Measurements from ENCODE around the gene IFITM5. TPM values are rescaled to one million over a fixed set of nuclear protein-coding genes. Genes with fewer than 3 reads are reported as not detected.

The IFITM5 gene
- total and polyA plus RNA-seq, 9 of the 15 experiments (the other 6 are each of a cell fraction or from before 2014, with no cell fraction given): 0.19 TPM; not detected in 8

- ChIA-PET POLR2A (interaction anchor here (0.6 to 1.1 kb wide), 2 partner anchors 11 to 194 kb away, joined by 3 to 4 read pairs; partner anchors contain the start of gene PTDSS2), CTCF (ENCODE audit: low intra/inter-chr PET ratio) (no interaction called here)
- Histone ChIP-seq H3K36me3 (ENCODE audit: control insufficient read depth, insufficient read depth, low read length) (peaks cover 32% of the 10 kb centered on the region), H3K4me3 (no peak overlapping the region), H4K20me1 (replicated peaks; ENCODE audit: control insufficient read depth, insufficient read depth, low read length) (no peaks in the 10 kb centered on the region), H3K27ac (ENCODE audit: extremely low read depth, low read depth, low read length) (no peak overlapping the region), H3K9me1 (ENCODE audit: control insufficient read depth, insufficient read depth, low read length) (no peaks in the 10 kb centered on the region), H3K4me1 (replicated peaks in 1 of 2; ENCODE audit: control insufficient read depth in 2 of 2, insufficient read depth in 2 of 2, low read length in 2 of 2) (peaks cover 13 to 19% of the 10 kb centered on the region in 2 experiments), H2AFZ (ENCODE audit: low read depth, low read length) (no peak overlapping the region), H3K9ac (ENCODE audit: insufficient read depth in 1 of 2, low read depth in 2 of 2, low read length in 2 of 2) (no peak overlapping the region), H3K79me2 (ENCODE audit: control insufficient read depth, insufficient read depth, low read length) (no peaks in the 10 kb centered on the region), H3K27me3 (ENCODE audit: control insufficient read depth in 2 of 2, insufficient read depth in 2 of 2, low read length in 2 of 2) (no peaks in the 10 kb centered on the region), H3K4me2 (ENCODE audit: insufficient read depth, low read length) (no peak overlapping the region), H3K9me3 (replicated peaks; ENCODE audit: control insufficient read depth, insufficient read depth, low read depth, low read length) (no peaks in the 10 kb centered on the region)
- no TSS peak for BruUV-seq (replicated peaks)
- no peak for DNase-seq (ENCODE audit: extremely low read depth in 1 of 4, low spot score in 3 of 4)
- intact Hi-C loops (cut with micrococcal nuclease) (no loop called here), in situ Hi-C loops (cut with MboI) (no loop called here)
- no peak for ATAC-seq
- whole genome bisulfite sequencing (ENCODE audit: insufficient coverage, low coverage, missing lambda C conversion rate): 84% methylated on average over 2 of the region's 2 CpGs
- no peak for FAIRE-seq
- TF ChIP-seq GABPB2 (CRISPR knock-in tag; conservative IDR thresholded peaks at IDR 0.05): no peak
- no peak for TF ChIP-seq HNRNPUL1 (IDR thresholded peaks at IDR 0.05; ENCODE audit: low read length)
- no peak for TF ChIP-seq PHB2 (IDR thresholded peaks at IDR 0.05; ENCODE audit: low read depth)
- no peak for TF ChIP-seq PRPF4 (IDR thresholded peaks at IDR 0.05; ENCODE audit: insufficient read depth, low read depth, low read length, poor library complexity, severe bottlenecking)
- TF ChIP-seq ELK1 (CRISPR knock-in tag; IDR thresholded peaks at IDR 0.05): no peak
- no peak for TF ChIP-seq ZNF507 (tag; conservative IDR thresholded peaks at IDR 0.05)
- TF ChIP-seq TCFL5 (CRISPR knock-in tag; conservative IDR thresholded peaks at IDR 0.05): no peak
- TF ChIP-seq EHMT2 (IDR thresholded peaks at IDR 0.05): peak; percentile 40; the same call in 1 of the 2 replicates
- no peak for TF ChIP-seq SNRNP70 (optimal IDR thresholded peaks at IDR 0.05; ENCODE audit: low read depth, low read length)
- TF ChIP-seq SOX6 (IDR thresholded peaks at IDR 0.05): no peak
- no peak for TF ChIP-seq HDAC6 (IDR thresholded peaks at IDR 0.05; ENCODE audit: low read depth, low read length)
- no peak for TF ChIP-seq ZBTB43 (CRISPR knock-in tag; IDR thresholded peaks at IDR 0.05)
- 0 out of 2 replicates have a peak, but pooled peaks have one; percentile 22 for TF ChIP-seq OTX1 (CRISPR knock-in tag; IDR thresholded peaks at IDR 0.05)
- TF ChIP-seq ZNF140 (CRISPR knock-in tag; IDR thresholded peaks at IDR 0.05): no peak
- TF ChIP-seq DEAF1 (CRISPR knock-in tag; IDR thresholded peaks at IDR 0.05): no peak
- TF ChIP-seq GABPA (tag; conservative IDR thresholded peaks at IDR 0.05; ENCODE audit: low read depth): no peak
- no peak for TF ChIP-seq DPF2 (IDR thresholded peaks at IDR 0.05)
- 0 out of 4 replicates have a peak, but pooled peaks of 1 of the 2 experiments have one; percentile 12 for TF ChIP-seq HDAC1 (IDR thresholded peaks at IDR 0.05)
- no peak for TF ChIP-seq CCAR2 (IDR thresholded peaks at IDR 0.05; ENCODE audit: low read depth, low read length)
- no peak for TF ChIP-seq CBFB (CRISPR knock-in tag; IDR thresholded peaks at IDR 0.05)
- TF ChIP-seq MYNN (IDR thresholded peaks at IDR 0.05): no peak
- no peak for TF ChIP-seq MYNN (CRISPR knock-in tag; IDR thresholded peaks at IDR 0.05)
Measured at GRCh38 chr11:255816-256215, 43.5 kb downstream of the IFITM5 start.

All from K562 (cell line).